Measurements from ENCODE around the gene KLHDC9.
A peak's percentile ranks its signal among the peaks of the same experiment; 100 is the strongest.
"Not testable (repeated sequence)": the region's sequence is repeated elsewhere in the genome, so short reads cannot be mapped to it uniquely, and the experiment has no call there.

The KLHDC9 gene

GRCh38 chr1:161096015-161096414 is 2.1 kb upstream of the KLHDC9 start:
- DNase-seq (ENCODE audit: low read depth in 2 of 2): no peak

GRCh38 chr1:161096530-161096929 is 1.6 kb upstream of the KLHDC9 start:
- no peak for DNase-seq (ENCODE audit: low read depth in 2 of 2)

- no peak for DNase-seq (ENCODE audit: low read depth in 2 of 2)
Observed at GRCh38 chr1:161099090-161099802, 1.1 kb downstream of the KLHDC9 start.

- DNase-seq (ENCODE audit: low read depth in 2 of 2): no peak
Observed at GRCh38 chr1:161100556-161100955, 2.4 kb downstream of the KLHDC9 start.

GRCh38 chr1:161106431-161106830 is 8.3 kb downstream of the KLHDC9 start:
- no peak for DNase-seq (ENCODE audit: low read depth in 2 of 2)

DNA sequence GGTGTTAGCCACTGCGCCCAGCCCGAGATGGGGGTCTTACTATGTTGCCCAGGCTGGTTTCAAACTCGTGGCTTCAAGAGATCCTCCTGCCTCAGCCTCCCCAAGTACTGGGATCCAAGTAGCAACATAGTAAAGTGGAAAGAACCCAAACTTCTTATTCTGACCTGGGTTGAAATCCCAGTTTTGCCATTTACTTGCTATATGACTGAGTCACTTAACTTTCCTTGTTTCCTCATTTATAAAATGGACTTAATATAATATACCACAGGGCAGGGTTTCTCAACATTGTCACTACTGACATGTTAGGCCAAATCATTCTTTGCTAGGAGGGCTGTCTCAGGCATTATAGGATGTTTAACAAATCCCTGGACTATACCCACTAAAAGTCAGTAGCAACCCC is 13.0 kb downstream of the KLHDC9 start:
- DNase-seq (ENCODE audit: low read depth in 2 of 2): no peak

- no peak for DNase-seq (ENCODE audit: low read depth in 2 of 2)
Observed at GRCh38 chr1:161111527-161111926, 13.4 kb downstream of the KLHDC9 start.

- no peak for DNase-seq (ENCODE audit: low read depth in 2 of 2)
Observed at GRCh38 chr1:161113915-161114314, 15.8 kb downstream of the KLHDC9 start.

DNA sequence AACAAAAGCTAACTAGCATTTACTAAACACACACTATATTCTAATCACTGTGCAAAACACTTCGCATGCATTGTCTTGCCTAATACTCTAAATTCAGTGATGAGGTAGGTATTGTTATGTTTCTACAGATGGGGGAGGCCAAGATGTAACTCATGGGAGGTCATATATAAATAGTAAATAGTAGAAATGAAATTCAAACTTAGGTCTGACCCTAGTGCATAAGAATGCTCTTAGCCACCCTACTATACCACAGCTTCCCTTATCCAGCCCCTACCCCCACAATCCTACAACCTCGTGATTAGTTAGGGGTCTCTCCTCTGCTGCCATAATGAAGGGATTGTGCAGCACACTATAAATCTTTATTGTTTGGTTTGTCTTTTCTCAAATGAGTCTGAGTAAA is 16.4 kb downstream of the KLHDC9 start:
- no peak for DNase-seq (ENCODE audit: low read depth in 2 of 2)

DNA sequence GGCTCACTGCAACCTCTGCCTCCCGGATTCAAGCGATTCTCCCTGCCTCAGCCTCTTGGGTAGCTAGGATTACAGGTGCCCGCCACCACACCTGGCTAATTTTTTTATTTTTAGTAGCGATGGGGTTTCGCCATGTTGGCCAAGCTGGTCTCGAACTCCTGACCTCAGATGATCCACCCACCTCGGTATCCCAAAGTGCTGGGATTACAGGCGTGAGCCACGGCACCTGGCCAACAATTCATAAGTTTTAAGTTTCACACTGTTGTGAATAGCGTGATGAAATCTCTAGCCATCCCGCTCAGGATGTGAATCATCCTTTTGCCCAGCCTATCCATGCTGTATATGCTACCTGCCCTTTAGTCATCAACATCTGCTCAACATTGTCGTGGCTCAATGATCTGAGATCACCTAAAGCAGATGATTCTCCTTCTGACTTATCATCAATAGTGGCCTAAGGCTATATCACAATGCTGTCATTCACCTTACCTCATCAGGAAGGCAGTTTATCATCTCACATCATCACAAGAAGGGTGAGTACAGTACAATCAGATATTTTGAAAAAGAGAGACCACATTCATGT is 17.1 kb downstream of the KLHDC9 start:
- no peak for DNase-seq (ENCODE audit: low read depth in 2 of 2)

GRCh38 chr1:161115961-161116360 is 17.8 kb downstream of the KLHDC9 start:
- DNase-seq (ENCODE audit: low read depth in 2 of 2): not testable (repeated sequence)

DNA sequence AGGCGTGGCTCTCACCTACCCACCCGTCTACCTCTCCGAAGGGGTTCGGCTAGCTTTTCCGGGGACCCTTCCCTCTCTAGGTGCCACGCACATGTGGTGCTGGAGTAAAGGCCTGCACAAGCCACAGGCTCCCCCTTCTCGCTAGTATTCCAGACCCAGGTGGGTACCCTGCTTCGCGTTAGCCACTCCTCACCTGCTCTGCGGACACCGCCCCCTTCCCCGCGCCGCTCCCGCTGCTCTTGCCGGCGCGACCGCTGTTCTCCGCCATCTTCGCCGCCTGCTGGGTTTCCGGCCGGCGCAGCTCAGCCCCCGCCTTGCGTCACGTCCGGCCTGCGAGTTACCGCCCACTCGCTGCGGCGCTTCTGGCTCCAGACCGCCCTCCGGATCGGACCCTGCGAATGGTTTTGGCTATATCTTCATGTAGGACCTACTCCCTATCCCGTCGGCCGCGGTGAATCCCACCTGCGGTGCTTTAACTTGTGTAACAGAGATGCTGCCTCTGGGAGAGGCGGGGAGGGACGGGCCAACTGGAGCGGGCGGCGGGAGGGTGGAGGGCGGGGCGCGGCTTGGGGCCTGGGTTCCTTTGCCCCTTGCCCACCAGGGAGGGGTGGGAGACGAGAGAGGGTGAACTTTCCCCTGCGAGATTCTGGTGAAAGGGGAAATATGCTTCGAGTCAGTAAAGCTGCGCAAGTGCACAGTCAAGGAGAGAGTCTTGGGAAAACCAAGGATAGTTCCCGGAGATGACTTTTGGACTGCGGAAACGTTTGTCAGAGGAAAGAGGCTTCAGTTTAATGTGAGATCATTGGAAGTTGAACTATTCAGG is 19.8 kb downstream of the KLHDC9 start, which contains the start of the genes NIT1 and PFDN2:
TSS of gene NIT1 (plus strand) at position 347 of the 823 bp plus-strand sequence. CDS start at position 419, 72 bp downstream.
TSS of gene PFDN2 (minus strand) at position 279 of the 823 bp plus-strand sequence. CDS start at position 268, 11 bp downstream.
- peak; percentile 72 to 80 for DNase-seq (ENCODE audit: low read depth in 2 of 2)

DNA sequence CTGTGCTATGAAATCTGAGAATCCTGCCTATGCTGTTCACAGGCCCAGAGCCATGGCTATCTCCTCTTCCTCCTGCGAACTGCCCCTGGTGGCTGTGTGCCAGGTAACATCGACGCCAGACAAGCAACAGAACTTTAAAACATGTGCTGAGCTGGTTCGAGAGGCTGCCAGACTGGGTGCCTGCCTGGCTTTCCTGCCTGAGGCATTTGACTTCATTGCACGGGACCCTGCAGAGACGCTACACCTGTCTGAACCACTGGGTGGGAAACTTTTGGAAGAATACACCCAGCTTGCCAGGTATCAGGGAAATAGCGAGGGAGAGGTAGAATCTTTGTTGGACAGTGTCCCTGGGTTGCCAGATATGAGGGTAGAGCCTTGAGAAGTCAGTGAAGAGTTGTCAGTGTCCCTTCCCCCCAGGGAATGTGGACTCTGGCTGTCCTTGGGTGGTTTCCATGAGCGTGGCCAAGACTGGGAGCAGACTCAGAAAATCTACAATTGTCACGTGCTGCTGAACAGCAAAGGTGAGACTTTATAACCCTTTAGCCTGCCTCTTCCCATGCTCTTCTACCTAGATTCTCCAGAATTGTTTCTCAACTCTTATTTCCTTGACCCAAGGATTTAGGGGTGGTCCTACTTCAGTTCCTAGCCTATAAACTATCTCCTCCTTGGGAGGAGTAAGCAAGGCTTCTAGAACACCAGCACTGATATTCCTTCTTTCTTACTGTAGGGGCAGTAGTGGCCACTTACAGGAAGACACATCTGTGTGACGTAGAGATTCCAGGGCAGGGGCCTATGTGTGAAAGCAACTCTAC is 21.1 kb downstream of the KLHDC9 start:
- peak; percentile 29 to 45 for DNase-seq (ENCODE audit: low read depth in 2 of 2)

- no peak for DNase-seq (ENCODE audit: low read depth in 2 of 2)
Observed at GRCh38 chr1:161121042-161121650, 23.0 kb downstream of the KLHDC9 start.

DNA sequence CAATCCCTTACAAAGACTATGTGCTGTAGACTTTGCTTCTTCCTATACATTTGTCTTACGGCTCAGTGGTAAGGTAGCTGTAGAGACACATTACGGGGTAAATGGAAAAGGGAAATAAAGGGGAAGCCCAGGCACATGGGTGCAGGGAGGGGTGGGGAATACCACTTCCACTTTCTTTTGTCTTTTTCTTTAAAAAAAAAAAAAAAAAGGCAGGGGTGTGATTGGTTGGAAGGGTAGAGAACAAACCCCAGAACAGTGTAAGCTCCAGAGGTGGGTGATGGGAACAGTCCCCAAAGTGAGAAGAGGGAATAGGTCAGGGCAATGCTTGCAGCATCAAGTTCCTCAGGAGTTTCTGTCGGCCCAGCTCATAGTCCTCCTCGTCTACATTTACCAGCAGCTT is 23.7 kb downstream of the KLHDC9 start:
- DNase-seq (ENCODE audit: low read depth in 2 of 2): no peak

DNA sequence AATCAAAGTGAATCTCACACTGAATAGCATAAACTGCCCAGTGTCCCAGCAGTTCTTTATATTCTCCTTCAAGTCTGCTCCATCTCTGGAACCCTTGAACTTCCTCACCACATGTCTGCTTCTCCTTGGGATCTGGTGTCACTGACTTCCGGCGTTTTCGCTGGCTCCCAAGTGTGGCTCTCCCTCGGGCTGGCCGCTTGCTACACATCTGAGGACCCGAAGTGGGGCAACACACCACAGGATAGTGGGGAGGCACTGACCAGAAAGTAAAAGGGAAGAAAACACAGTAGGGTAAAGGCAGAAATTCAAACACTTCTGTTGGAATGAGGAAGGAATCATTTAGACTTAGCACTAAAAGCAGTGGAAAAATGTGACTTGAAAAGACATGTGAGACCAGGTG is 24.8 kb downstream of the KLHDC9 start:
- DNase-seq (ENCODE audit: low read depth in 2 of 2): no peak

DNA sequence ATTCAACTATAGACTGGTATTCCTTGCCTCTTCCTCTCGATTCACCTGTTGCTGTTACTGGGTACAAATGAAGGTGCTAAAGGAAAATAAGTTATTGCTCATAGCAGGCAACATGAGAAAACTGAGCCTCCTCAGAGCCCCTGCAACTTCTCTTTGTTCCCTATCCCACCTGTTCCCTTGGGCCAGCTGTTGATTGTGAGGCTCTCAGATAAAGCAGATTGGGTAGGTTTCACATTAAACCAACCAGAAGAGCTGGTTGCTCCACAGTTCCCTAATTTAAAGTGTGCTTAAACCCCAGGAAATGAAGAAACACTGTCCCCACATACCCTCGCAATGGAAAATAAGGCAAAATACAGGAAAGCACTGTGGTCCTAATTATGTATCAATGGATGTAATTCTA is 29.5 kb downstream of the KLHDC9 start:
- DNase-seq (ENCODE audit: low read depth in 2 of 2): no peak

DNA sequence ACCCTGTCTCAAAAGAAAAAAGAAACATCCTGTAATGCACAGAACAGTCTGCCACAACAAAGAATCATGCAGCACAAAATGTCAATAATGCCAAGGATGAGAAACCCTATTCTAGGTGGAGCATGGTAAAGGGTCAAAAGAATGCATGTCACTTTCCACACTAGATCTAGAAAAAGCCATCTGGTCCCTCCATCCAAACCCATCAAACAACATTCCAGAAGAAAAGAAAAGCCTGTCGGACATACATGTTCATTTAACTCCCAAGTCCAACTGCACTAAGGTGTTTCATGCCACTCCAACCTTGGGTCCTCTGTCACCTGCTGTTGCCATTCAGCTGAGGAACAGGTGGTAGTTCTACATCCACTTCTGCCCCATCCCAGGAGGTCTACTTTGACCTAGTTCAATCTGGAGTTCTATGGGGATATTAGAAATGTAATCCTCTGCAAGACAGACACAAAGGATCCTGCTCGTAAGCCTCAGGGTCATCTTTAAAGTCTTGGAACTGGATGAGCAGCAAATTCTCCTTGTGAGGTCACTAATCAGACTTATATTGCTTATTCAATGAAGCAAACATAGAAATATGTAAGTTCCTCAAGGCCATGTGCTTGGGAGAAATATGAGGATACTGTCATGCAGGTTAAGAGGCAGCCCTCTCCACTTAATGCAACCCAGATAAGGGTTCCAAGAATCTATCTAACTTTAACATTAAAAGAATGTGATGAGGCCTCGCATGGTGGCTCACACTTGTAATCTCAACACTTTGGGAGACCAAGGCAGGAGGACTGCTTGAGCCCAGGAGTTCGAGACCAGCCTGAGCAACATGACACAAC is 30.6 kb downstream of the KLHDC9 start:
- no peak for DNase-seq (ENCODE audit: low read depth in 2 of 2)

DNA sequence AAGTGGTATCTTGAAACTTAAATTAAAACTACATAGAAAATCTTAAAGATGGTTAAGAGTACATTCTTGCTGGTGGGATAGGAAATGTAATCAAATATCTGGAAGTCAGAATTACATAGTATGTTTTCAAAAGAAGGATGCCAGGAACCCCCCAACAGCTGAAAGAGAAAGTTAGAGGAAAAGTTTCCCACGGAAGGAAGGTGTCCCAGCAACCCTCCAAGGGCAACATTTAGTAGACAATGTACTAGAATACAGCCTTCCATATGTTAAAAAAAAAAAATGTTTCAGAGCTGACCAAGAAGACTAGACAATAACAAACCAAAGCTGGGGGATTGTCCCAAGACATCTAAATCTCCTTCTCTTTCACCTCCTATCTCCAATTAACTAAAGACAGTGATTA is 32.1 kb downstream of the KLHDC9 start:
- no peak for DNase-seq (ENCODE audit: low read depth in 2 of 2)

Measured in stimulated activated CD4-positive, alpha-beta T cell treated with anti-CD3 and anti-CD28 coated beads, Interleukin-1b, Interleukin-23, amount 100 ng/mL, for 4 hours (primary cell).